Endodermal cell (in vitro differentiated cells): ENCODE data around the gene APLP1. TPM values are rescaled to one million over a fixed set of nuclear protein-coding genes. Genes with fewer than 3 reads are reported as not detected.

Experiments used
- DNase-seq: peaks from one replicate; pipeline ENCODE4 v3.0.0-alpha.2; 2017
- H3K27ac ChIP-seq: 2 replicates; pipeline ENCODE4 v1.5.1; 2013; ENCODE audit warnings: mild to moderate bottlenecking, low read depth, low read length, moderate library complexity
- H3K27me3 ChIP-seq: 2 replicates; pipeline ENCODE4 v1.6.1; 2013; ENCODE audit warnings: mild to moderate bottlenecking, low read length, moderate library complexity; ENCODE audit not compliant: insufficient read depth, control insufficient read depth, poor library complexity, severe bottlenecking
- H3K36me3 ChIP-seq: 2 replicates; pipeline ENCODE4 v1.7.0; 2013; ENCODE audit warnings: mild to moderate bottlenecking, low read length, moderate library complexity; ENCODE audit not compliant: control insufficient read depth, insufficient read depth
- H3K4me1 ChIP-seq: one replicate; pipeline ENCODE4 v1.7.0; 2013; ENCODE audit warnings: low read length; ENCODE audit not compliant: control insufficient read depth, insufficient read depth
- H3K4me3 ChIP-seq: 2 replicates; pipeline ENCODE4 v1.5.1; 2013; ENCODE audit warnings: mild to moderate bottlenecking, low read length, moderate library complexity
- H3K9ac ChIP-seq: 2 replicates; pipeline ENCODE4 v1.6.1; 2013; ENCODE audit warnings: mild to moderate bottlenecking, low read length, moderate library complexity; ENCODE audit not compliant: poor library complexity, severe bottlenecking; ENCODE audit errors: extremely low read depth
- H3K9me3 ChIP-seq: 2 replicates; pipeline ENCODE4 v1.6.1; 2013; ENCODE audit warnings: mild to moderate bottlenecking, low read length, moderate library complexity; ENCODE audit not compliant: control insufficient read depth
- H3K27ac Mint-ChIP-seq: 2 replicates; pipeline ENCODE4 v1.8.0; 2020; ENCODE audit warnings: mixed read lengths
- H3K27me3 Mint-ChIP-seq: 2 replicates; pipeline ENCODE4 v1.8.0; 2021; ENCODE audit warnings: mild to moderate bottlenecking, mixed read lengths; ENCODE audit not compliant: insufficient read depth
- H3K36me3 Mint-ChIP-seq: 2 replicates; pipeline ENCODE4 v1.8.0; 2020; ENCODE audit warnings: low read depth, mixed read lengths
- H3K4me1 Mint-ChIP-seq: 2 replicates; pipeline ENCODE4 v1.8.0; 2020; ENCODE audit warnings: mixed read lengths
- H3K4me3 Mint-ChIP-seq: 2 replicates; pipeline ENCODE4 v1.8.0; 2020; ENCODE audit warnings: mild to moderate bottlenecking, moderate library complexity, mixed read lengths
- H3K9me3 Mint-ChIP-seq: 2 replicates; pipeline ENCODE4 v1.8.0; 2020; ENCODE audit warnings: mild to moderate bottlenecking, mixed read lengths
- WGBS, 2 experiments: methylation state at CpG; one replicate each; pipeline versions ENCODE4 v1.1.5 to v1.1.7; 2013; ENCODE audit warnings: missing lambda C conversion rate in 2 of 2, mixed read lengths in 1 of 2; ENCODE audit not compliant: insufficient coverage in 1 of 2, insufficient read length in 1 of 2; 5-methylcytosine and 5-hydroxymethylcytosine counted together
- total RNA-seq, 2 donors: library from RNA; stranded (reverse); fragmentation: NEBNext Ultra II Directional in 1 of 2; extraction: Animal tissue kit (Norgen Biotek cat#: 25700) in 1 of 2; gene quantifications; 2 replicates in 1 of 2; 3 replicates in 1 of 2; pipeline ENCODE4 v1.2.1, GENCODE V29; 2021
- TF ChIP-seq, protein P1 (sequence below): fragments of 200-600 bp; sonication (generic); conservative IDR thresholded peaks from 2 replicates; pipeline ENCODE4 v1.5.0; 2021; ENCODE audit warnings: antibody characterized with exemption, mild to moderate bottlenecking

Gene APLP1
- total RNA-seq, 2 donors from 2014 or later, result 4.1 to 10.6 TPM

DNA sequence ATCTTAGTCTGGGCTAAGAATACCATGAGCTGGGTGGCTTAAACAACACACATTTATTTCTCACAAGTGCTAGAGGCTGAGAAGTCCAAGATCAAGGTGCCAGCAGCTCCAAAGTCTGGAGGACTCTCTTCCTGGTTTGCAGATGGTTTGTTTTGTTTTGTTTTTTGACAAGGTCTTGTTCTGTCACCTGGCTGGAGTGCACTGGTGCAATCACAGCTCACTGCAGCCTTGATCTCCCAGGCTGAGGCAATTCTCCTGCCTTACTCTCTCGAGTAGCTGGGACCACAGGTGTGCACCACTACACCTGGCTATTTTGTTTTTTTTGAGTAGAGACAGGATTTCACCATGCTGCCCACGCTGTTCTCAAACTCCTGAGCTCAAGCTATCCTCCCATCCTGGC is 15.5 kb downstream of the APLP1 start:
- TF ChIP-seq, protein P1, sequence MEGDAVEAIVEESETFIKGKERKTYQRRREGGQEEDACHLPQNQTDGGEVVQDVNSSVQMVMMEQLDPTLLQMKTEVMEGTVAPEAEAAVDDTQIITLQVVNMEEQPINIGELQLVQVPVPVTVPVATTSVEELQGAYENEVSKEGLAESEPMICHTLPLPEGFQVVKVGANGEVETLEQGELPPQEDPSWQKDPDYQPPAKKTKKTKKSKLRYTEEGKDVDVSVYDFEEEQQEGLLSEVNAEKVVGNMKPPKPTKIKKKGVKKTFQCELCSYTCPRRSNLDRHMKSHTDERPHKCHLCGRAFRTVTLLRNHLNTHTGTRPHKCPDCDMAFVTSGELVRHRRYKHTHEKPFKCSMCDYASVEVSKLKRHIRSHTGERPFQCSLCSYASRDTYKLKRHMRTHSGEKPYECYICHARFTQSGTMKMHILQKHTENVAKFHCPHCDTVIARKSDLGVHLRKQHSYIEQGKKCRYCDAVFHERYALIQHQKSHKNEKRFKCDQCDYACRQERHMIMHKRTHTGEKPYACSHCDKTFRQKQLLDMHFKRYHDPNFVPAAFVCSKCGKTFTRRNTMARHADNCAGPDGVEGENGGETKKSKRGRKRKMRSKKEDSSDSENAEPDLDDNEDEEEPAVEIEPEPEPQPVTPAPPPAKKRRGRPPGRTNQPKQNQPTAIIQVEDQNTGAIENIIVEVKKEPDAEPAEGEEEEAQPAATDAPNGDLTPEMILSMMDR, result no peak
- no peak overlapping the region for H3K4me3 ChIP-seq
- H3K9me3 ChIP-seq, result no peaks in the 10 kb centered on the region
- H3K4me1 ChIP-seq, result no peaks in the 10 kb centered on the region
- no peak overlapping the region for H3K9ac ChIP-seq
- peaks cover 8% of the 10 kb centered on the region for H3K27me3 ChIP-seq
- 80 to 84% methylated on average over 2 of the region's 2 CpGs for whole genome bisulfite sequencing, 2 experiments
- H3K36me3 Mint-ChIP-seq, result peaks cover 27% of the 10 kb centered on the region
- H3K4me3 Mint-ChIP-seq, result no peak overlapping the region
- H3K36me3 ChIP-seq, result peaks cover 15% of the 10 kb centered on the region
- no peak for DNase-seq
- H3K4me1 Mint-ChIP-seq, result peaks cover 3% of the 10 kb centered on the region
- H3K27ac Mint-ChIP-seq, result no peak overlapping the region
- H3K9me3 Mint-ChIP-seq, result no peaks in the 10 kb centered on the region
- peaks cover 5% of the 10 kb centered on the region for H3K27me3 Mint-ChIP-seq
- H3K27ac ChIP-seq, result no peak overlapping the region

DNA sequence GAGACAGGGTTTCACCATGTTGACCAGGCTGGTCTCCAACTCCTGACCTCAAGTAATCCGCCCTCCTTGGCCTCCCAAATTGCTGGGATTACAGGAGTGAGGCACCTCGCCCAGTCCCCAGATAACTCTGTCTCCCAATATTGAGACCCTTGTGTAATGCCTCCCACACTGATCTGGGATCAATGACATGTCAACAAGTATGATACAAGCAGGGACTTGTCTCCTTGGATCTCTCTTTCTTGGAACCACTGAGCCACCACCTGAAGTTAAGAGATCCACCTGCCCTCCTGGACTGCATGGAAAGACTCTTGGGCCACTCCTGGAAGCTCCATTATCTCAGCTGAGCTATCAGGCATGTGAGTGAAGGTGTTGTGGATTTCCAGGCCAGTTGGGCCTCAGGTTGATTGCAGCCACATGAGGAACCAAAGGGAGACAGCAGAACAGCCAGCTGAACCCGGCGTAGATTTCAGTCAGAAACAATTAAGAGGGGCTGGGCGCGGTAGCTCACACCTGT is 16.9 kb downstream of the APLP1 start:
- DNase-seq, result no peak
- Mint-ChIP-seq H3K36me3 (peaks cover 39% of the 10 kb centered on the region), H3K27ac (no peak overlapping the region), H3K4me1 (no peaks in the 10 kb centered on the region), H3K9me3 (no peaks in the 10 kb centered on the region), H3K27me3 (no peaks in the 10 kb centered on the region), H3K4me3 (no peak overlapping the region)
- TF ChIP-seq, protein P1, result no peak
- Histone ChIP-seq H3K27me3 (no peaks in the 10 kb centered on the region), H3K9me3 (no peaks in the 10 kb centered on the region), H3K4me3 (no peak overlapping the region), H3K4me1 (no peaks in the 10 kb centered on the region), H3K36me3 (peaks cover 29% of the 10 kb centered on the region), H3K9ac (no peak overlapping the region), H3K27ac (no peak overlapping the region)
- 94 to 96% methylated on average over 5 to 6 of the region's 6 CpGs for WGBS, 2 experiments

DNA sequence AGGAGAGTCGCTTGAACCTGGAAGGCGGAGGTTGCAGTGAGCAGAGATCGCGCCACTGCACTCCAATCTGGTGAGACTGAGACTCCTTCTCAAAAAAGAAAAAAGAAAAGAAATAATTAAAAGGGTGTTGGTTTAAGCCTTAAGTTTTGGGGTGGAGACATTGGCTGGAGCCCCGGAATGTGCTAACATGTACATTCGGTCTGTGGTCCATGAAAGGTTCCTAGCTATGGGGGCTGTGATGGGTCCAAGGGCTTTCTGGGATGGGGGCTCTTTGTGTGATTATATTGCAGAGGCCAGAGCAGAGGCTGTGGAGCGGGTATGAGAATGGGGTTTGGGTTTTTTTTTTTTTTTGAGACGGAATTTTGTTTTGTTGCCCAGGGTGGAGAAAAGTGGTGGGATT is 17.5 kb downstream of the APLP1 start:
- 97 to 100% methylated on average over 4 to 7 of the region's 8 CpGs for WGBS, 2 experiments
- Mint-ChIP-seq H3K4me1 (no peaks in the 10 kb centered on the region), H3K27me3 (no peaks in the 10 kb centered on the region)

More for the DNA sequence above, 17.5 kb downstream of the APLP1 start:
- no peaks in the 10 kb centered on the region for H3K27me3 ChIP-seq
- DNase-seq, result no peak
- no peak overlapping the region for H3K27ac ChIP-seq
- Mint-ChIP-seq H3K36me3 (peaks cover 43% of the 10 kb centered on the region), H3K4me3 (no peak overlapping the region), H3K27ac (no peak overlapping the region), H3K9me3 (no peaks in the 10 kb centered on the region)
- H3K4me3 ChIP-seq, result no peak overlapping the region
- H3K4me1 ChIP-seq, result no peaks in the 10 kb centered on the region
- no peaks in the 10 kb centered on the region for H3K9me3 ChIP-seq
- H3K9ac ChIP-seq, result no peak overlapping the region
- TF ChIP-seq, protein P1, result no peak
- H3K36me3 ChIP-seq, result peaks cover 34% of the 10 kb centered on the region
